Measurements from ENCODE around the gene RPL29.

DNA sequence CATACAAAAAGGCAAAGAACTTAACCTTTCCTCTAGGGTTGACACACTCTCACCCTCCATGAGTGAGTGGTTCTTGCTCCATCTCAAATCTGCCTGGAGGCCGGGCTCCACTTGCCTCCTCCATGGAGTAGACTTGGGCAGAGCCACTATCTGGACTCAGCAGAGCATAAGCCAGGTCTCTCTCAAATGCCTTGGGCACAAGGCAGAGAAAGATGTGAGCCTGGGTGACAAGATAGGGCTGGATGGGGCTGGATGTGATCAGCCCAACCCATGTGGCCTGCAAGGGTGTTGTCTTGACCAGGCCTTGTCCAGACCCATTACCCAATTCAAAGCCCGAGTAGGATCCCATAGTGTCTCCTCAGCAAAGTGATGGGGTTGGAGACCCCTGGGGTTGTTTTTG, 4.2 kb upstream of the RPL29 start:
- TF ChIP-seq POLR2A (IDR thresholded peaks at IDR 0.05) = no peak
- TF ChIP-seq, protein P1, sequence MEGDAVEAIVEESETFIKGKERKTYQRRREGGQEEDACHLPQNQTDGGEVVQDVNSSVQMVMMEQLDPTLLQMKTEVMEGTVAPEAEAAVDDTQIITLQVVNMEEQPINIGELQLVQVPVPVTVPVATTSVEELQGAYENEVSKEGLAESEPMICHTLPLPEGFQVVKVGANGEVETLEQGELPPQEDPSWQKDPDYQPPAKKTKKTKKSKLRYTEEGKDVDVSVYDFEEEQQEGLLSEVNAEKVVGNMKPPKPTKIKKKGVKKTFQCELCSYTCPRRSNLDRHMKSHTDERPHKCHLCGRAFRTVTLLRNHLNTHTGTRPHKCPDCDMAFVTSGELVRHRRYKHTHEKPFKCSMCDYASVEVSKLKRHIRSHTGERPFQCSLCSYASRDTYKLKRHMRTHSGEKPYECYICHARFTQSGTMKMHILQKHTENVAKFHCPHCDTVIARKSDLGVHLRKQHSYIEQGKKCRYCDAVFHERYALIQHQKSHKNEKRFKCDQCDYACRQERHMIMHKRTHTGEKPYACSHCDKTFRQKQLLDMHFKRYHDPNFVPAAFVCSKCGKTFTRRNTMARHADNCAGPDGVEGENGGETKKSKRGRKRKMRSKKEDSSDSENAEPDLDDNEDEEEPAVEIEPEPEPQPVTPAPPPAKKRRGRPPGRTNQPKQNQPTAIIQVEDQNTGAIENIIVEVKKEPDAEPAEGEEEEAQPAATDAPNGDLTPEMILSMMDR (IDR thresholded peaks at IDR 0.05) = no peak

Data from body of pancreas (tissue), 4 donors.